ENCODE results near the gene GAPVD1.

- TF ChIP-seq CTCF (IDR thresholded peaks at IDR 0.05) (no peak), POLR2A (IDR thresholded peaks at IDR 0.05) (no peak)
These were observed 82.1 kb downstream of the GAPVD1 start for GRCh38 chr9:125343518-125344275.

Measured in lower leg skin (tissue), 3 donors.